Pancreas (tissue), 10 donors: ENCODE measurements around the gene NDUFS3. TPM values are rescaled to one million over a fixed set of nuclear protein-coding genes. Genes with fewer than 3 reads are reported as not detected.
A peak's percentile ranks its signal among the peaks of the same experiment; 100 is the strongest.

Source experiments
- ATAC-seq, 4 donors: fragments of 200-7000 bp; cut with Tn5 transposase; one replicate each; pipeline versions ENCODE4 v1.8.0 to v1.9.1; 2020; ENCODE audit warnings: mild to moderate bottlenecking in 4 of 4, moderate library complexity in 4 of 4
- DNase-seq, 6 donors: peaks; one replicate each; pipeline ENCODE4 v3.0.0-alpha.2; 2020
- FAIRE-seq: peaks from 2 replicates; lab custom pipeline; 2012; peaks lifted over from hg19 to GRCh38; lab: Jason Lieb, UNC
- H3K27ac ChIP-seq, 4 donors: fragments of 200-600 bp; sonication (generic); 1 replicate in 3 of 4; 2 replicates in 1 of 4; pipeline versions ENCODE4 v1.5.0 to v1.8.0; 2020
- H3K27me3 ChIP-seq, 4 donors: fragments of 200-600 bp; one replicate each; pipeline ENCODE4 v1.8.0; 2021
- H3K36me3 ChIP-seq, 3 donors: fragments of 200-600 bp; sonication (generic) in 1 of 3; one replicate each; pipeline versions ENCODE4 v1.5.0 to v1.8.0; 2020 to 2021
- H3K4me1 ChIP-seq, 3 donors: fragments of 200-600 bp; one replicate each; pipeline ENCODE4 v1.8.0; 2021
- H3K4me3 ChIP-seq, 4 donors: fragments of 200-600 bp; sonication (generic) in 2 of 4; one replicate each; pipeline versions ENCODE4 v1.5.0 to v1.8.0; 2020 to 2021
- H3K9me3 ChIP-seq, 4 donors: fragments of 200-600 bp; one replicate each; pipeline ENCODE4 v1.8.0; 2021
- WGBS, 2 donors: extraction: QIAGEN DNeasy Blood & Tissue Kit; methylation state at CpG; one replicate each; pipeline ENCODE4 v1.1.7; 2013; 5-methylcytosine and 5-hydroxymethylcytosine counted together
- intact Hi-C, 3 donors: fragments of 100-400 bp; cut with DNase I; formaldehyde crosslinking; loops; one replicate each; pipeline versions ENCODE4 v1.11.1 to v1.14.2; 2022
- polyA plus RNA-seq, 2 donors: library from polyadenylated mRNA; stranded (reverse); fragments of 200-250 nt; gene quantifications; one replicate each; pipeline ENCODE4 v1.2.3, GENCODE V29; 2013
- total RNA-seq, 6 donors: library from RNA; stranded (reverse); fragmentation: NEBNext Ultra II Directional in 4 of 6; extraction: Animal tissue kit (Norgen Biotek cat#: 25700) in 4 of 6; gene quantifications; one replicate each; pipeline versions ENCODE4 v1.2.1 to v1.2.4, GENCODE V29; 2021 to 2023
- TF ChIP-seq, protein P1 (sequence below), 4 donors: fragments of 200-600 bp; sonication (generic) in 3 of 4; IDR thresholded peaks; one replicate each; pipeline versions ENCODE4 v1.5.0 to v1.8.0; 2021; ENCODE audit warnings: antibody characterized with exemption in 4 of 4
- donor health status: healthy with polysubstance abuse.
- donor health status: DM: no; HTN: no; CAD: no; lungs with moderate emphysema.
- donor health status: DM: no; HTN: no; CAD: no.
- donor health status: control.
- donor health status: control.
- donor health status: Bipolar disorder and iron deficiency.
- donor health status: DM: yes; HTN: yes; CAD: no.
- donor health status: DM: no; HTN: no; CAD: no.
- donor health status: DM: no; HTN: no; CAD: no.
- donor health status: DM: yes; HTN: yes; CAD: no.

Gene NDUFS3
- total and polyA plus RNA-seq, 8 donors: 28.8 to 113 (median 39.2) TPM

DNA sequence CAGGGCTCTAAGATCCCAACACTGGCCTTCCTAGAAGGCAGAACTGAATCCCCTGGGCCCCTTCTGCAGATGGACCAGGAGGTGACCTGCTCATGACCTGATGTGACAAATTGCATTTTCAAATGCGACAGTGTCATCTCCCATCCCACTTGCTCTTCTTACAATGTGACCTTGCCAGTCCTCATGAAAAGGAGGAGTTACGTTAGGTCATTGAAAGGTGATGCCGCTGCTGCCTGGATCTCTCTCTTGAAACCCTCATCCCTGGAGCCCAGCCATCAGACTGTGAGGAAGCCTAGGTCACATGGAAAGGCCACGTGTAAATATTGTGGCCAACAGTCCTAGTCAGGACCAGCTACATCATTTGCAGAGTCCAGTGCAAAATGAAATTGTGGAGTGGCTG lies 21.0 kb downstream of the NDUFS3 start:
- Histone ChIP-seq H3K4me1 (no peaks in the 10 kb centered on the region), H3K9me3 (no peaks in the 10 kb centered on the region), H3K27me3 (no peaks in the 10 kb centered on the region), H3K4me3 (no peak overlapping the region), H3K27ac (no peak overlapping the region), H3K36me3 (no peaks in the 10 kb centered on the region)
- TF ChIP-seq, protein P1, sequence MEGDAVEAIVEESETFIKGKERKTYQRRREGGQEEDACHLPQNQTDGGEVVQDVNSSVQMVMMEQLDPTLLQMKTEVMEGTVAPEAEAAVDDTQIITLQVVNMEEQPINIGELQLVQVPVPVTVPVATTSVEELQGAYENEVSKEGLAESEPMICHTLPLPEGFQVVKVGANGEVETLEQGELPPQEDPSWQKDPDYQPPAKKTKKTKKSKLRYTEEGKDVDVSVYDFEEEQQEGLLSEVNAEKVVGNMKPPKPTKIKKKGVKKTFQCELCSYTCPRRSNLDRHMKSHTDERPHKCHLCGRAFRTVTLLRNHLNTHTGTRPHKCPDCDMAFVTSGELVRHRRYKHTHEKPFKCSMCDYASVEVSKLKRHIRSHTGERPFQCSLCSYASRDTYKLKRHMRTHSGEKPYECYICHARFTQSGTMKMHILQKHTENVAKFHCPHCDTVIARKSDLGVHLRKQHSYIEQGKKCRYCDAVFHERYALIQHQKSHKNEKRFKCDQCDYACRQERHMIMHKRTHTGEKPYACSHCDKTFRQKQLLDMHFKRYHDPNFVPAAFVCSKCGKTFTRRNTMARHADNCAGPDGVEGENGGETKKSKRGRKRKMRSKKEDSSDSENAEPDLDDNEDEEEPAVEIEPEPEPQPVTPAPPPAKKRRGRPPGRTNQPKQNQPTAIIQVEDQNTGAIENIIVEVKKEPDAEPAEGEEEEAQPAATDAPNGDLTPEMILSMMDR (IDR thresholded peaks at IDR 0.05): no peak
- intact Hi-C loops: no loop called here
- no peak for DNase-seq
- 69 to 77% methylated on average over 4 of the region's 4 CpGs for WGBS, 2 donors
- no peak for ATAC-seq
- no peak for FAIRE-seq

DNA sequence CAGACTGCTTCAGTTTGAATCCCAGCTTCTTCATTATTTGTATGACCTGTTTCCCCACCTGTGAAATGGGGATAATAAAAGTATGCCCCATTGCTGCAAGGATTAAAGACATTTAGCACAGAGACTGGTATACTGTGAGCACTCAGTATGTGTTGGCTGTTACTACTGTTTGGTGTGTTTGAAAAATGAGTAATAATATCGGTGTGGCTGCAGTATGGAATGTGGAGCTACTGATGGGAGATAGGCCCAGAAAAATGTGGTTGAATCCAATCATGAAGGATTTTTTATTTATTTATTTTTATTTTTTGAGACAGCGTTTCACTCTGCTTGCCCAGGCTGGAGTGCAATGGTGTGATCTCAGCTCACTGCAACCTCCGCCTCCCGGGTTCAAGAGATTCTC lies 24.4 kb downstream of the NDUFS3 start:
- Histone ChIP-seq H3K4me1 (peaks cover 4 to 12% (median 4%) of the 10 kb centered on the region in 3 donors), H3K9me3 (no peaks in the 10 kb centered on the region), H3K36me3 (no peaks in the 10 kb centered on the region), H3K27me3 (no peaks in the 10 kb centered on the region), H3K27ac (no peak overlapping the region), H3K4me3 (no peak overlapping the region)
- DNase-seq (no peak), FAIRE-seq (no peak), ATAC-seq (no peak)
- 90 to 95% methylated on average over 4 of the region's 4 CpGs for WGBS, 2 donors
- TF ChIP-seq, protein P1 (IDR thresholded peaks at IDR 0.05): no peak
- intact Hi-C loops: no loop called here

DNA sequence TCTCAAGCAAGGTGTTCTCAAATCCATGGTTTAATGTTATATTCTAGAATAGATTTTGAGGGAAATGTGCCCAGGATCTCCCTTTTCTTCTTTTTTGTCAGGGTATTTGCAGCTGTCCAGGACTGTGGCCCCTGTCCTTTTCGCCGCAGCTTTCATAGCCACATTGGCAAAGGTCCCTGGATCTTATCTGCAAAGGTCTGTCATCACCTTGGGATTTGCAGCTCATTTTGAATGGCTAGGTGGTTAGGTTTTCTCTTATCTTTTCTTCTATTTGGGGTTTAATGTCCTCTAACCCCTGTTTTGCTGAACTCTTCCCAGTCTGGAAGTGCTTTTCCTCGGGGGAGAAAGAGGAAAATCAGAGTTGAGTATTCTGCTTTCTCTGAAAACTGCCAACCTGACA lies 27.0 kb downstream of the NDUFS3 start:
- no peaks in the 10 kb centered on the region for H3K27me3 ChIP-seq
- H3K9me3 ChIP-seq: no peaks in the 10 kb centered on the region
- TF ChIP-seq, protein P1 (IDR thresholded peaks at IDR 0.05): no peak
- FAIRE-seq (no peak), ATAC-seq (peak in 3 of 4 donors; percentile 28 to 59 (median 56)), DNase-seq (no peak)
- no peak overlapping the region for H3K27ac ChIP-seq
- no peaks in the 10 kb centered on the region for H3K36me3 ChIP-seq
- peaks cover 4 to 12% (median 4%) of the 10 kb centered on the region in 3 donors for H3K4me1 ChIP-seq
- no peak overlapping the region for H3K4me3 ChIP-seq
- intact Hi-C loops: no loop called here
- WGBS, 2 donors: 38 to 39% methylated on average over 3 of the region's 3 CpGs

DNA sequence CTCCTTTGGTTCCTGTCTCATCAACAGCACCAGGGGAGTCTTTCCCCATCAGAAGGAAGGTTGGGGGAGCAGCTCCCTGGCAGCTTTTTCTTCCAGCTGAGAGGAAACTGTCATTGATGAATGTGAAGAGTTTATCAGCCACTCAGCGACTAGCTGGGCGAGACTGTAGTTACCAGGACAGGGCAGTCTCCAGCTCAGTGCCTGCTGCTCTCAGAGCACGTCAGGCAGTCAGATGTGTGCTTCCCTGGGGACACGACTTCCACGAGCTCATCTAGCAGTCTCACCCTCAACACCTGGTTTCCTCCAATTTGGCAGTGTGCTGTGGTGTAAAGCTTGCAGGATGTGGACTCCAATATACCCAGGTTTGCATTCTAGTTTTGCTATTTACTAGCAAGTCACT lies 27.9 kb downstream of the NDUFS3 start:
- no peak for FAIRE-seq
- Histone ChIP-seq H3K9me3 (no peaks in the 10 kb centered on the region), H3K4me3 (no peak overlapping the region), H3K27ac (no peak overlapping the region), H3K36me3 (no peaks in the 10 kb centered on the region), H3K27me3 (no peaks in the 10 kb centered on the region), H3K4me1 (peaks cover 4 to 12% (median 4%) of the 10 kb centered on the region in 3 donors)
- intact Hi-C loops: no loop called here
- WGBS, 2 donors: 40 to 49% methylated on average over 5 of the region's 5 CpGs
- ATAC-seq: peak in 2 of 4 donors; percentile 17 to 22
- TF ChIP-seq, protein P1 (IDR thresholded peaks at IDR 0.05): no peak
- no peak for DNase-seq

DNA sequence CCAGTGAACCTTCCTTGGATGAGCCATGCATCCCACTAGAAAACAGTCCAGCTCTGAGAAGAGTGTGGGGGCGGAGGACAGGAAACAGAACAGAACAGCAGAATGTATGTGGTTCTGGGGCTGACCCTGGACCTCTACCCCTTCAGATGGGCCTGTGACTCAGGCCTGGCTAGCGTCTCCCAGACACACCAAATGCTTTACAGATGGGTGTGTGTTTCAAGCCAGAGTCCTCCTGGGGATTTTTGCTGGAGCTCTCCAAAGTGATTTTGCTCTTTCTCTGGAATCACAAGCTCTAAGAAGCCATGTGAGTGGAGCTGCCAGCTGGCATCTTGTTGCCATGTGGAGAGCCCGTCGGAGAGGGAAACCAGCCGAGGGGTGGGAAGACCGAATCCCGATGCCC lies 28.5 kb downstream of the NDUFS3 start:
- H3K4me1 ChIP-seq: peaks cover 4 to 12% (median 4%) of the 10 kb centered on the region in 3 donors
- FAIRE-seq (no peak), ATAC-seq (peak in 3 of 4 donors; percentile 51 to 68 (median 67)), DNase-seq (no peak)
- intact Hi-C loops: no loop called here
- 86 to 87% methylated on average over 7 of the region's 7 CpGs for WGBS, 2 donors
- no peaks in the 10 kb centered on the region for H3K36me3 ChIP-seq
- no peak overlapping the region for H3K27ac ChIP-seq
- no peaks in the 10 kb centered on the region for H3K27me3 ChIP-seq
- no peak overlapping the region for H3K4me3 ChIP-seq
- TF ChIP-seq, protein P1 (IDR thresholded peaks at IDR 0.05): no peak
- no peaks in the 10 kb centered on the region for H3K9me3 ChIP-seq
